ENCODE results near the gene TFEB. TPM values are rescaled to one million over a fixed set of nuclear protein-coding genes. Genes with fewer than 3 reads are reported as not detected.
A peak's percentile ranks its signal among the peaks of the same experiment; 100 is the strongest.

The TFEB gene
- total and polyA plus RNA-seq, 2 of the 8 experiments (the other 6 are each of a cell fraction or from before 2014, with no cell fraction given) = 2.3 to 6.7 TPM

DNA sequence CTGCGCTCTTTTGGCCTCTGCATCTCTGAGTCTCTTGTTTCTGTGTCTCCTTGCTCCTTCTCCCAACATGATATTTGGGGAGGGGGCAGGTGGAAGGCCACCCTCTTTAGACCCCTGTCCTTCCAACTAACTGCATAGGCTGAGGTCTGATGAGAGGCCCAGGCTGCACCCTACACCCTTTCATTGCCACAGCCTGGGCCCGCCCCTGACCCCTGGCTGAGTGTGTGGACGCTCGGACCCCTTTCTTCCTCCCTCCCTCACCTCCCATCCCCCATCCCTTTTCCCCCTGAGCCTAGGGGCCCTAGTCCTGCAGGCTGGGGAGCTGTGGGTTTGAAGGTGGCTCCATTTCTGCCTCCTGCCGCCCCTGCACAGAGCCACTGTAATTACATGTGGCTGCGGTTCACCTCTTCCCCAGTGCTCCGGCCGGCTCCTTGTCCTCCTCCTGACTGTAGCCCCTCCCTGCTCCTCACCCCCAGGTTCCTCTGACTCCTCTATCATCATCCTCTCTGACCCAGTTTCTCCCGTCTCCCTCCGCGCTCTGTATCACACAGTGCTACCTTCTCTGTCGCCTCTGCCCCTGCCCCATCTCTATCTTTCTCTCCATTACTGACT lies 90.3 kb downstream of the TFEB start (continued):
- TF ChIP-seq SIN3A (conservative IDR thresholded peaks at IDR 0.05 in 1 of 2, IDR thresholded peaks at IDR 0.05 in 1 of 2; ENCODE audit: low read depth in 1 of 2, low read length in 2 of 2) (no peak), SP1 (IDR thresholded peaks at IDR 0.05; ENCODE audit: low read depth, low read length) (no peak), TCF12 (IDR thresholded peaks at IDR 0.05; ENCODE audit: low read depth, low read length) (no peak), TAF7 (optimal IDR thresholded peaks at IDR 0.05; ENCODE audit: borderline replicate concordance, low read depth, low read length) (no peak), EZH2 (IDR thresholded peaks at IDR 0.05; ENCODE audit: low read depth, low read length, severe bottlenecking) (peak; percentile 21), KDM4A (IDR thresholded peaks at IDR 0.05; ENCODE audit: low read depth, low read length, severe bottlenecking) (no peak), BCL11A (IDR thresholded peaks at IDR 0.05; ENCODE audit: low read depth in 2 of 2, low read length in 2 of 2) (no peak), E2F6 (IDR thresholded peaks at IDR 0.05) (no peak), KDM1A (IDR thresholded peaks at IDR 0.05; ENCODE audit: borderline replicate concordance, low read length) (no peak), JUND (IDR thresholded peaks at IDR 0.05; ENCODE audit: low read length) (no peak), SRF (IDR thresholded peaks at IDR 0.05; ENCODE audit: low read depth, low read length) (no peak)
- TF ChIP-seq, protein P1, sequence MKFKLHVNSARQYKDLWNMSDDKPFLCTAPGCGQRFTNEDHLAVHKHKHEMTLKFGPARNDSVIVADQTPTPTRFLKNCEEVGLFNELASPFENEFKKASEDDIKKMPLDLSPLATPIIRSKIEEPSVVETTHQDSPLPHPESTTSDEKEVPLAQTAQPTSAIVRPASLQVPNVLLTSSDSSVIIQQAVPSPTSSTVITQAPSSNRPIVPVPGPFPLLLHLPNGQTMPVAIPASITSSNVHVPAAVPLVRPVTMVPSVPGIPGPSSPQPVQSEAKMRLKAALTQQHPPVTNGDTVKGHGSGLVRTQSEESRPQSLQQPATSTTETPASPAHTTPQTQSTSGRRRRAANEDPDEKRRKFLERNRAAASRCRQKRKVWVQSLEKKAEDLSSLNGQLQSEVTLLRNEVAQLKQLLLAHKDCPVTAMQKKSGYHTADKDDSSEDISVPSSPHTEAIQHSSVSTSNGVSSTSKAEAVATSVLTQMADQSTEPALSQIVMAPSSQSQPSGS (IDR thresholded peaks at IDR 0.05; ENCODE audit: low read length) = no peak
- TF ChIP-seq, protein P2, sequence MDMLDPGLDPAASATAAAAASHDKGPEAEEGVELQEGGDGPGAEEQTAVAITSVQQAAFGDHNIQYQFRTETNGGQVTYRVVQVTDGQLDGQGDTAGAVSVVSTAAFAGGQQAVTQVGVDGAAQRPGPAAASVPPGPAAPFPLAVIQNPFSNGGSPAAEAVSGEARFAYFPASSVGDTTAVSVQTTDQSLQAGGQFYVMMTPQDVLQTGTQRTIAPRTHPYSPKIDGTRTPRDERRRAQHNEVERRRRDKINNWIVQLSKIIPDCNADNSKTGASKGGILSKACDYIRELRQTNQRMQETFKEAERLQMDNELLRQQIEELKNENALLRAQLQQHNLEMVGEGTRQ (IDR thresholded peaks at IDR 0.05; ENCODE audit: low read length) = no peak
